BJ (cell line): ENCODE results near the gene CFAP69. TPM values are rescaled to one million over a fixed set of nuclear protein-coding genes. Genes with fewer than 3 reads are reported as not detected.

Experiments used
- CTCF ChIA-PET: fragments of 350-600 bp; formaldehyde crosslinking; extraction: SDS; loops from one replicate; lab custom pipeline; 2021; ENCODE audit warnings: antibody characterized with exemption, inconsistent platforms; lab: Yijun Ruan, JAX
- POLR2A ChIA-PET: fragments of 300-600 bp; sonication (Branson Sonifier 250); formaldehyde crosslinking; extraction: SDS; loops from one replicate; lab custom pipeline; 2021; ENCODE audit warnings: antibody characterized with exemption; lab: Charles Lee
- DNase-seq: peaks from one replicate; pipeline ENCODE4 v3.0.0-alpha.2; 2011; ENCODE audit warnings: low read depth
- H3K27me3 ChIP-seq: 2 replicates; pipeline ENCODE4 v1.6.0; 2011; ENCODE audit warnings: low read length; ENCODE audit not compliant: control insufficient read depth, insufficient read depth
- H3K36me3 ChIP-seq: 2 replicates; pipeline ENCODE4 v1.5.1; 2011; ENCODE audit warnings: low read length; ENCODE audit not compliant: control insufficient read depth, insufficient read depth
- H3K4me3 ChIP-seq: 2 replicates; pipeline ENCODE4 v1.5.1; 2011; ENCODE audit warnings: low read depth, mild to moderate bottlenecking, control low read depth, low read length
- polyA plus RNA-seq: library from polyadenylated mRNA; depleted of rRNA; stranded (reverse); fragments of >200 nt; gene quantifications from 2 replicates; pipeline ENCODE4 v1.2.3, GENCODE V29; 2011
- TF ChIP-seq, protein P1 (sequence below): IDR thresholded peaks from 2 replicates; pipeline ENCODE4 v1.5.1; 2011; ENCODE audit warnings: low read depth, mild to moderate bottlenecking, control low read depth, inconsistent platforms, low read length, moderate library complexity; ENCODE audit not compliant: insufficient read depth

CFAP69 gene
- polyA plus RNA-seq, 1 experiment, result 0.90 TPM

DNA sequence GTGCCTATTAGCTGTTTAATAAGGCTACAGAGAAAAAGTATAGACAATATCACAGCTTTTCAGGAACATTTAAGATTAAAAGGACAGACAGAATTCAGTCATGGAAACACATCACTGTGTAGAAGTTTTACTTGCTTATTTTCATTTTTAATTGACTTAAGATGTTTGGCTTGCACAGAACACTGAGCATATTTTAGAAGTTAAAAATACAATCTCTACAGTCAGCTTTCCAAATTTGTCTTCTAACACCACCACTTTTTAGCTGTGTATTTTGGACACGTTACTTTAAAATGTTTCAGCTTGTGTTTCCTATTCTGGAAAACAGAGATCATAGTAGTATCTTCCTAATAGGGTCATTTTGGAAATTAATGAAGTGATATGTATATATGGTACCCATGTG is 11.8 kb downstream of the CFAP69 start:
- Histone ChIP-seq H3K36me3 (no peaks in the 10 kb centered on the region), H3K4me3 (no peak overlapping the region), H3K27me3 (no peaks in the 10 kb centered on the region)
- no peak for DNase-seq
- TF ChIP-seq, protein P1, sequence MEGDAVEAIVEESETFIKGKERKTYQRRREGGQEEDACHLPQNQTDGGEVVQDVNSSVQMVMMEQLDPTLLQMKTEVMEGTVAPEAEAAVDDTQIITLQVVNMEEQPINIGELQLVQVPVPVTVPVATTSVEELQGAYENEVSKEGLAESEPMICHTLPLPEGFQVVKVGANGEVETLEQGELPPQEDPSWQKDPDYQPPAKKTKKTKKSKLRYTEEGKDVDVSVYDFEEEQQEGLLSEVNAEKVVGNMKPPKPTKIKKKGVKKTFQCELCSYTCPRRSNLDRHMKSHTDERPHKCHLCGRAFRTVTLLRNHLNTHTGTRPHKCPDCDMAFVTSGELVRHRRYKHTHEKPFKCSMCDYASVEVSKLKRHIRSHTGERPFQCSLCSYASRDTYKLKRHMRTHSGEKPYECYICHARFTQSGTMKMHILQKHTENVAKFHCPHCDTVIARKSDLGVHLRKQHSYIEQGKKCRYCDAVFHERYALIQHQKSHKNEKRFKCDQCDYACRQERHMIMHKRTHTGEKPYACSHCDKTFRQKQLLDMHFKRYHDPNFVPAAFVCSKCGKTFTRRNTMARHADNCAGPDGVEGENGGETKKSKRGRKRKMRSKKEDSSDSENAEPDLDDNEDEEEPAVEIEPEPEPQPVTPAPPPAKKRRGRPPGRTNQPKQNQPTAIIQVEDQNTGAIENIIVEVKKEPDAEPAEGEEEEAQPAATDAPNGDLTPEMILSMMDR, result no peak
- ChIA-PET CTCF (interaction anchor here (1.5 to 1.8 kb wide), 2 partner anchors 45 to 103 kb away, joined by 3 to 7 read pairs; partner anchors contain the start of genes STEAP1 and STEAP2), POLR2A (no interaction called here)

DNA sequence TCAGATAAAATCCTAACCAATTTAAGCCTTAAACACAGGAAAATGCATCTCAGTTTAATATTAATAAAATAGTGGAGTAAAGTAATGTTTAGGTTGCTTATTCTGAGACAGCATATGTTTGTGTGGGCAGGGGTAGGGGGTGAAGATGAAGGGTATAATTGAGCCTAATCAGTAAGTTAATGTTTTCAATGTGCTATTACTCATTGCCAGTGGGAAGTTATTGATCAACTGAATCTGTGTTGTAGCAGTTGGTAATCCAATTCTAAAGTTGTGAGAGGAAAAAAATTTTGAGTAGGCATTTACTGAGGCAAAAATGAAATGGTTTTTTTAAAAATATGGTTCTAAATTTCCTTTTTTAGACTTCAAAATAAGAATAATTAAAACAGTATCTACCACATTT is 16.5 kb downstream of the CFAP69 start:
- TF ChIP-seq, protein P1, result no peak
- CTCF ChIA-PET, result interaction anchor here (0.6 to 3.1 kb wide), 5 partner anchors 9 to 107 kb away, joined by 3 to 24 read pairs (median 4); partner anchors contain the start of genes STEAP1 and STEAP2
- POLR2A ChIA-PET, result no interaction called here

DNA sequence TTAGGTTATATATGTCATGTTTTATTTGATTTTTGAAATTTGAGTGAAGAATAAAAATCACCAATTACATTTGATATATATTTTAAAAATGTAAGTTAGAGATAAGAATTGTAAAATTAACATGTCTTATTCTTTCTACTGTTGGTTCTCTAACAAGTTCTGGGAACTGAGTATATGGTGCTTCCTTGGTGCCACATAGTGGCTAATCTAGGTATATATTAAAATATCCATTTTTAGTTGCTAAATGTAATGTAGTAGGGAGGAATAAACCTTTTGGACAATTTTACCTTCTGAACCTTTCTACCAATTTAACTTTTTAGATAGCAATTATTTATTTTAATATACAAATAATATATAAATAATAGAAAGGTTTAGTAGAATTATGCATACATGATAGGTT is 17.5 kb downstream of the CFAP69 start:
- POLR2A ChIA-PET, result no interaction called here
- CTCF ChIA-PET, result interaction anchor here (1.1 to 1.8 kb wide), 3 partner anchors 51 to 165 kb away, joined by 6 to 12 read pairs (median 6); partner anchors contain the start of genes STEAP1 and STEAP2
- TF ChIP-seq, protein P1, result peak; percentile 43; the same call in 1 of the 2 replicates
- H3K36me3 ChIP-seq, result no peaks in the 10 kb centered on the region
- no peaks in the 10 kb centered on the region for H3K27me3 ChIP-seq
- no peak overlapping the region for H3K4me3 ChIP-seq
- no peak for DNase-seq

More for the DNA sequence above, 16.5 kb downstream of the CFAP69 start:
- no peaks in the 10 kb centered on the region for H3K27me3 ChIP-seq
- no peak overlapping the region for H3K4me3 ChIP-seq
- DNase-seq, result no peak
- no peaks in the 10 kb centered on the region for H3K36me3 ChIP-seq

DNA sequence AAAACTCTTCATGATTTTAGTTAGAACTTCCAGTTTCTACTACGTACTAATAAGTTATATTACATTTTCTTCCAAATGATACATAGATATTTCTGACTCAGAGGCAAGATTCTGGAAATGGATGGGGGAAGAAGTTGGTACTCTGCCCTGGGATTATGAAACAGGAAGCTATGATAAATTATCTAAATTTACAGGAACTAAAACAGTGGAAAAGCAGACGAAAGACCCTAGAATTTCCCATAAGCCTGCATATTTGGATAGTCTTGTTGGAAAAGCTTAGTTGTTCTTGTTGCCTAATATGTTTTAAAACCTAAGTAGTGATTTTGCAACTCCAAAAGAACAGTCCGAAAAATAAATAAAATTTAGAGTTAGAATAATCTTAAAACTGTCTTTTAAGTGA is 21.8 kb downstream of the CFAP69 start:
- Histone ChIP-seq H3K27me3 (no peaks in the 10 kb centered on the region), H3K36me3 (no peaks in the 10 kb centered on the region), H3K4me3 (no peak overlapping the region)
- TF ChIP-seq, protein P1, result no peak
- no peak for DNase-seq
- POLR2A ChIA-PET, result no interaction called here
- CTCF ChIA-PET, result interaction anchor here (0.8 to 1.1 kb wide), 4 partner anchors 56 to 160 kb away, joined by 3 to 7 read pairs (median 3); partner anchors contain the start of genes STEAP1 and STEAP2

DNA sequence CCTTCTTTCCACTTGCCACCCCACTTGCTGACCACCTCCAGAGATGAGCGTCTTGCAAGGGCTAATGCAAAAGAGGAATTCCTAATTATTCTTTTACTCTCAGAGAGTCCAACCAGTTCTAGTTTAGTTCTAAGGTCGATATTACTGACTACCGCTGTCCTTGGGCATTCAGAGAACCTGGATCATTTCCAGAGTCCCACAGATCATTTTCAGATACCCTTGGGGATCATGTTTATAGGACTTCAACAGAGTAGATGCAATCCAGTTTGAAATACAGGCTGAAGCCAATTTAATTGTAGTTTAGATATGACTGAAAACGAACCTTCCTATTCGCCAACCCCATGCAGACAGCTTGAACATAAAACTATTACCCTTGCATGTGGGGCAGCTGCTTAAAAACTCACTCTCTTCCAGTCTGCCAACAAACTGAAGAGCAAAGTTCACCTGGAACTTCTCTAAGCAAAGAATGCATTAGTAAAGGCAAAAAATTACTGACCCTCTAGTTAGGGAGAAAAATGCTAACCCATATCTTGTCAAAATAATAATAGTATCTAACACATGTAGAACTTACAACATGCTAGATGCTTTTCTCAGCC is 22.4 kb downstream of the CFAP69 start:
- Histone ChIP-seq H3K27me3 (no peaks in the 10 kb centered on the region), H3K36me3 (no peaks in the 10 kb centered on the region), H3K4me3 (no peak overlapping the region)
- no peak for DNase-seq
- ChIA-PET CTCF (interaction anchor here (0.9 to 1.9 kb wide), 4 partner anchors 56 to 159 kb away, joined by 3 to 7 read pairs (median 5); partner anchors contain the start of genes STEAP1 and STEAP2), POLR2A (no interaction called here)
- TF ChIP-seq, protein P1, result no peak
